ENCODE measurements around the gene CSH1.

GRCh38 chr17:63848834-63849689 is 47.3 kb downstream of the CSH1 start:
- TF ChIP-seq ELF4 (IDR thresholded peaks at IDR 0.05) (peak; percentile 45; the same call in 1 of the 2 replicates), ZNF384 (IDR thresholded peaks at IDR 0.05) (no peak), SP1 (IDR thresholded peaks at IDR 0.05) (no peak; the same call in 1 of the 2 replicates), ARNT (IDR thresholded peaks at IDR 0.05) (no peak), FOXM1 (IDR thresholded peaks at IDR 0.05; ENCODE audit: borderline replicate concordance) (peak; percentile 96), PKNOX1 (IDR thresholded peaks at IDR 0.05) (no peak), L3MBTL2 (conservative IDR thresholded peaks at IDR 0.05) (peak; percentile 100), FOXA1 (IDR thresholded peaks at IDR 0.05) (no peak), SUZ12 (IDR thresholded peaks at IDR 0.05) (no peak), BHLHE40 (IDR thresholded peaks at IDR 0.05; ENCODE audit: borderline replicate concordance) (peak; percentile 97), LEF1 (IDR thresholded peaks at IDR 0.05; ENCODE audit: borderline replicate concordance) (no peak), TARDBP (IDR thresholded peaks at IDR 0.05) (no peak; the same call in 1 of the 2 replicates), FOXK2 (IDR thresholded peaks at IDR 0.05) (no peak), HDGF (IDR thresholded peaks at IDR 0.05; ENCODE audit: borderline replicate concordance) (no peak)
